AG04449 (cell line): ENCODE results near the gene UGP2.

Experiments
- CTCF ChIA-PET: fragments of 350-600 bp; formaldehyde crosslinking; extraction: SDS; loops from one replicate; lab custom pipeline; 2021; ENCODE audit warnings: antibody characterized with exemption; lab: Yijun Ruan, JAX
- POLR2A ChIA-PET: fragments of 400-600, 350-600 bp; formaldehyde crosslinking; extraction: SDS; loops from one replicate; lab custom pipeline; 2020; ENCODE audit warnings: antibody characterized with exemption, inconsistent platforms; lab: Yijun Ruan, JAX
- DNase-seq: peaks from one replicate; pipeline ENCODE4 v3.0.0-alpha.2; 2010; ENCODE audit warnings: low read depth, low spot score
- H3K4me3 ChIP-seq: 2 replicates; pipeline ENCODE4 v1.5.1; 2011; ENCODE audit warnings: low read depth, mild to moderate bottlenecking, control low read depth, low read length
- TF ChIP-seq, protein P1 (sequence below): IDR thresholded peaks from one replicate; pipeline ENCODE4 v1.5.1; 2011; ENCODE audit warnings: mild to moderate bottlenecking, moderate library complexity, low read length, control low read depth, inconsistent platforms; ENCODE audit not compliant: insufficient read depth; ENCODE audit errors: missing control alignments

The UGP2 gene

DNA sequence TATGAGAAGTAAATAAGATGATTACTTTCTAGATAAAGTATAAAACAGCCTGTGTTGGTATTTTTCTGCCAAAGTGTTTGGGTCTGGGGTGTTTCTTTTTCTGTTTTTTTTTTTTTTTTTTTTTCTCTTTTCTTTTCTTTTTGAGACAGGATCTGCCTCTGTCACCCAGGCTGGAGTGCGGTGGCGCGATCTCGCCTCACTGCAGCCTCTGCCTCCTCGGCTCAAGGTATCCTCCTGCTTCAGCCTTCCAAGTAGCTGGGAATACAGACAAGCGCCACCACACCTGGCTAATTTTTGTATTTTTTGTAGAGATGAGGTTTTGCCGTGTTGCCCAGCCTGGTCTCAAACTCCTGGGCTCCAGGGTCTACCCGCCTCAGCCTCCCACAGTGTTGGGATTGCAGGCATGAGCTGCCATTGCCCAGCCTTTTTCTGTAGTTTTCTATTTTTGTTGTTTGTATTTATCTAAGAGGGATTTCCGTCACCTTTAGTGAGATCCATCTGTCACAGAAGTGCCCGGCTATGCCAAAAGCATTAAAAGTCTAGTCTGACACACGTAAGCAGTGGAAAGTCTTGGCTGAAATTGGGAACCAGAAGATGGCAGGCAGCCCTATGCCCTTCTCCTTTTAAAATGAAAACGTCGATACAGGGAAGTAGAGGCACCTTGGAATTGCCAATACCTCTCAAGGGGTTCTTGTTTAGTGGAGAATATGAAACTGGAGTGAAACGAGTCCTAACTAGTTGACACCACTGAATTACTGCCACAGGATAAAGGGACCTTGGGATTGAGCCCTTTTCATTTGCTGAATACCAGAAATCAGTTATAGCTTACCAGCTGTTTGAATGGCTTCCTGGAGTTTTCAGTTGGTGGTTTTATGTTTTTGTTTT lies 14.0 kb downstream of the UGP2 start:
- TF ChIP-seq, protein P1, sequence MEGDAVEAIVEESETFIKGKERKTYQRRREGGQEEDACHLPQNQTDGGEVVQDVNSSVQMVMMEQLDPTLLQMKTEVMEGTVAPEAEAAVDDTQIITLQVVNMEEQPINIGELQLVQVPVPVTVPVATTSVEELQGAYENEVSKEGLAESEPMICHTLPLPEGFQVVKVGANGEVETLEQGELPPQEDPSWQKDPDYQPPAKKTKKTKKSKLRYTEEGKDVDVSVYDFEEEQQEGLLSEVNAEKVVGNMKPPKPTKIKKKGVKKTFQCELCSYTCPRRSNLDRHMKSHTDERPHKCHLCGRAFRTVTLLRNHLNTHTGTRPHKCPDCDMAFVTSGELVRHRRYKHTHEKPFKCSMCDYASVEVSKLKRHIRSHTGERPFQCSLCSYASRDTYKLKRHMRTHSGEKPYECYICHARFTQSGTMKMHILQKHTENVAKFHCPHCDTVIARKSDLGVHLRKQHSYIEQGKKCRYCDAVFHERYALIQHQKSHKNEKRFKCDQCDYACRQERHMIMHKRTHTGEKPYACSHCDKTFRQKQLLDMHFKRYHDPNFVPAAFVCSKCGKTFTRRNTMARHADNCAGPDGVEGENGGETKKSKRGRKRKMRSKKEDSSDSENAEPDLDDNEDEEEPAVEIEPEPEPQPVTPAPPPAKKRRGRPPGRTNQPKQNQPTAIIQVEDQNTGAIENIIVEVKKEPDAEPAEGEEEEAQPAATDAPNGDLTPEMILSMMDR, result no peak
- DNase-seq, result no peak
- ChIA-PET CTCF (interaction anchor here (1.5 to 11.9 kb wide), 3 partner anchors 13 to 163 kb away, joined by 3 to 144 read pairs (median 48); no protein-coding TSS in a partner anchor), POLR2A (interaction anchor here (1.5 kb wide), 1 partner anchor 14 kb away, joined by 4 read pairs; the partner anchor contains the start of gene UGP2)
- H3K4me3 ChIP-seq, result no peak overlapping the region

DNA sequence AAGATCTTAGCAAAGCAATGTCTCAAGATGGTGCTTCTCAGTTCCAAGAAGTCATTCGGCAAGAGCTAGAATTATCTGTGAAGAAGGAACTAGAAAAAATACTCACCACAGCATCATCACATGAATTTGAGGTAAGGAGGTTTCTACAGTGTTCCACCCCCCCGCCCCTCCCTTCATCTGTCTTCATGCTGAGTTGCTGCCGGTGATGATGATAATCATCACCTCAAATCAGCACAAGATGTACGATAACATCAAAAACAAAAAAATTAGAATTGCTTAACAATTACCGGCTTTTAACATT lies 14.6 kb downstream of the UGP2 start:
- TF ChIP-seq, protein P1, result no peak
- CTCF ChIA-PET, result interaction anchor here (1.2 to 11.9 kb wide), 4 partner anchors 11 to 164 kb away, joined by 3 to 144 read pairs (median 26); no protein-coding TSS in a partner anchor

DNA sequence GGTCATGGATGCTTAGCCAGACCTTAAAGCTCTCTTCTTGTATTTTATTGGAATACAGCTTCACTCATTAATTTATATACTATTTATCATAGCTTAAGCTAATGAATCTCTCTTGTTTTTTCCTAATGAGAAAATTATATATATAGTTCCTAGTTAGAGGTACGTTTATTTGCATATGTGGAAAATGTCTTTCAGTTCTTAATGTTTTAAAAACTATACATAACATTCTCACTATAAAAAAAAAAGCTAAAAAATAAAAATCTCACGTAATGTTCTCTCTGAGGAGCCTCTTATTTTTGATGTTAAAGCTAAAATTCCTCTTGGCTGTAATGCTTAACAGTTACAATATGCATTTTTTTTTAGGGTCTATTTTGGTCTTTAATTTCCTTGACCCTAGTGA lies 16.6 kb downstream of the UGP2 start:
- no peak overlapping the region for H3K4me3 ChIP-seq
- no peak for DNase-seq
- TF ChIP-seq, protein P1, result no peak
- ChIA-PET POLR2A (no interaction called here), CTCF (interaction anchor here (7.2 to 11.9 kb wide), 2 partner anchors 159 to 166 kb away, joined by 48 to 144 read pairs; no protein-coding TSS in a partner anchor)

More for the DNA sequence above, 14.6 kb downstream of the UGP2 start:
- no peak overlapping the region for H3K4me3 ChIP-seq
- POLR2A ChIA-PET, result no interaction called here
- no peak for DNase-seq

DNA sequence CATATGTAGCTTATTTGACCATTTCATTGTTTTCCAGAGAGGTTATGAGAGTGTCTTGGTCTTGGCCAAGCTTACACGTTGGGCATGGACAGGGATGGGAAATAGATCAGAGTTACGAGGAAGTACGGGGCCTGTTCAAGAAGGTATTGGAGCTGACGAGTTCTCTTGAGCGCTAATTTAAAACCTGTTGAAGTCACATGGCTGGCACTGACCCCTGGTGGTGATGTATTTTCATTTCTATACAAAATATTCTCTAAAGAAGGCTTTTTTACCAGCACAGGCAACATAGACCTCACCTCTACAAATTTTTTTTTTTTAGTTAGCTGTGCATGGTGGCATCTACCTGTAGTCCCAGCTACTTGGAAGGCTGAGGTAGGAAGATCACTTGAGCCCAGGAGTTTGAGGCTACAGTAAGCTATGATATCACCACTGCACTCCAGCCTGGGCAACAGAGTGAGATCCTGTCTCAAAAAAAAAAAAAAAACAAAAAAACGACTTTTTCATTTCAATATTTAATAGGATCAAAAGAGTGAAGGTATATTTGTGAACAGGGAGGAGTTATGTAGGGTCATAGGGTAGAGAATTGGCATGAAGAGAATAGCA lies 19.6 kb downstream of the UGP2 start:
- POLR2A ChIA-PET, result interaction anchor here (0.7 to 1.2 kb wide), 3 partner anchors 18 to 162 kb away, joined by 3 to 5 read pairs (median 3); partner anchors contain the start of gene UGP2
- no peak for DNase-seq
- TF ChIP-seq, protein P1, result peak; percentile 21
- no peak overlapping the region for H3K4me3 ChIP-seq
- CTCF ChIA-PET, result interaction anchor here (0.6 to 11.9 kb wide), 32 partner anchors 9 to 1027 kb away, joined by 3 to 170 read pairs (median 4); partner anchors contain the start of genes MDH1 and UGP2

DNA sequence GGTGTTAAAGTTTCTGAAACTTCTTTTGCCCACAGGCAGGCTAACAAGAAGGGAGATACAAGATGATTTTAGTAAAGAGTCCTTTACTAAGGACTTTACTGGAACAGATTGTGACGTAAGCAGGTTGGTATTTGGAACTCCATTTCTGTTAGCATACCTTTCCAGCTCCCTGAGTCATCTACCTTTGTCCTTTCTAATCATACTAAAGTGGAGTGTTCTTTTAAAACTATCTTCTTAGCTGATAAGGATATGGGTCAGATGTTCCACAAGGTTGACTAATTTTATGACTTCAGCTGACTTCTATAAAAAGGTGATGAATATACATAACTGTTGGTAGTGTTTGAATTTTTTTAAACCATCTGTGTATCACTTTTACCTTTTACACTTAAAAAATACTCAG lies 21.1 kb downstream of the UGP2 start:
- no peak for DNase-seq
- TF ChIP-seq, protein P1, result no peak
- H3K4me3 ChIP-seq, result no peak overlapping the region
- CTCF ChIA-PET, result interaction anchor here (0.9 to 11.9 kb wide), 6 partner anchors 21 to 176 kb away, joined by 3 to 170 read pairs (median 8); partner anchors contain the start of gene UGP2
- POLR2A ChIA-PET, result no interaction called here
